ENCODE measurements around the gene CKS1B. TPM values are rescaled to one million over a fixed set of nuclear protein-coding genes. Genes with fewer than 3 reads are reported as not detected.
"Not testable (repeated sequence)": the region's sequence is repeated elsewhere in the genome, so short reads cannot be mapped to it uniquely, and the experiment has no call there.

CKS1B gene
- total and polyA plus RNA-seq, 2 donors (not counting 1 experiment from before 2014, with no cell fraction given) = 40.3 to 55.4 TPM

DNA sequence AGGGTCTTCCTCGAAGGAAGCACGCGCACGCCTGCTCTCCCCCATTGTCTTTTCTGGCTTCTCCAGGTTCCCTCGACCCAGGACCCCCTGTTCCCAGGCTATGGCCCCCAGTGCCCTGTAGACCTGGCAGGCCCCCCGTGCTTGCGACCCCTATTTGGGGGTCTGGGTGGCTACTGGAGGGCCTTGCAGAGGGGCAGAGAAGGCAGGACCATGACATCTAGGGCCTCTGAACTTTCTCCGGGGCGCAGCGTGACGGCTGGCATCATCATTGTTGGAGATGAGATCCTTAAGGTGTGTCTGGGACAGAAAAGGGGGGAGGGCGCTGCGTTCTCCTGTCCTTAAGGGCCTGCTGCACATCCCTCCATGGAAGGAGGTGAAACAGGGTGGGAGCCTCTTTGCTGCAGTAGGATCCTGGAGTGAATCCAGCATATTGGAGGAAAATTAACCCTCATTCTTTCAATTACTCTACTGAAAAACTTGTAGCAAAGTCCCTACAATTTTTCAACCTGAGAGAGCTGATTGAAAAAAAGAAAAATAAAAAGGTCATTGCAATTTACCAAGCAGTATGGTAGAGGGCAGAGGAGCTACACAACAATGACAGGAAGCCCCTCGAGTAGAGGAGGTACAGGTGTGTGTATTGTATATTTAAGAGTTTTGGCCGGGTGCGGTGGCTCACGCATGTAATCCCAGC lies 9.4 kb downstream of the CKS1B start:
- H2AFZ ChIP-seq (ENCODE audit: low read length) = no peak overlapping the region
- no peaks in the 10 kb centered on the region for H4K20me1 ChIP-seq (ENCODE audit: control insufficient read depth, extremely low read depth, insufficient read depth, low read length)
- H3K4me1 ChIP-seq (ENCODE audit: control insufficient read depth, extremely low read depth, insufficient read depth, low read length) = peaks cover 6% of the 10 kb centered on the region
- DNase-seq (ENCODE audit: low read depth in 2 of 2) = no peak
- peaks cover 8% of the 10 kb centered on the region for H3K36me3 ChIP-seq (ENCODE audit: control insufficient read depth, insufficient read depth, low read length)
- peak overlapping the region; percentile 46 for H3K27ac ChIP-seq (ENCODE audit: insufficient read depth, low read length)
- TF ChIP-seq, protein P1, sequence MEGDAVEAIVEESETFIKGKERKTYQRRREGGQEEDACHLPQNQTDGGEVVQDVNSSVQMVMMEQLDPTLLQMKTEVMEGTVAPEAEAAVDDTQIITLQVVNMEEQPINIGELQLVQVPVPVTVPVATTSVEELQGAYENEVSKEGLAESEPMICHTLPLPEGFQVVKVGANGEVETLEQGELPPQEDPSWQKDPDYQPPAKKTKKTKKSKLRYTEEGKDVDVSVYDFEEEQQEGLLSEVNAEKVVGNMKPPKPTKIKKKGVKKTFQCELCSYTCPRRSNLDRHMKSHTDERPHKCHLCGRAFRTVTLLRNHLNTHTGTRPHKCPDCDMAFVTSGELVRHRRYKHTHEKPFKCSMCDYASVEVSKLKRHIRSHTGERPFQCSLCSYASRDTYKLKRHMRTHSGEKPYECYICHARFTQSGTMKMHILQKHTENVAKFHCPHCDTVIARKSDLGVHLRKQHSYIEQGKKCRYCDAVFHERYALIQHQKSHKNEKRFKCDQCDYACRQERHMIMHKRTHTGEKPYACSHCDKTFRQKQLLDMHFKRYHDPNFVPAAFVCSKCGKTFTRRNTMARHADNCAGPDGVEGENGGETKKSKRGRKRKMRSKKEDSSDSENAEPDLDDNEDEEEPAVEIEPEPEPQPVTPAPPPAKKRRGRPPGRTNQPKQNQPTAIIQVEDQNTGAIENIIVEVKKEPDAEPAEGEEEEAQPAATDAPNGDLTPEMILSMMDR (conservative IDR thresholded peaks at IDR 0.05 in 1 of 2, IDR thresholded peaks at IDR 0.05 in 1 of 2; ENCODE audit: low read depth in 1 of 2, low read length in 2 of 2) = no peak
- no peak for TF ChIP-seq EZH2 (IDR thresholded peaks at IDR 0.05; ENCODE audit: low read length, missing control alignments)
- H3K9ac ChIP-seq (ENCODE audit: insufficient read depth, low read length) = peak overlapping the region; percentile 66
- H3K9me3 ChIP-seq (ENCODE audit: control insufficient read depth, insufficient read depth, low read depth, low read length) = no peaks in the 10 kb centered on the region
- peak overlapping the region; percentile 95 for H3K4me2 ChIP-seq (ENCODE audit: extremely low read depth, insufficient read depth, low read length)
- peak overlapping the region; percentile 77 to 100 (median 94) for H3K4me3 ChIP-seq (replicated peaks in 1 of 4; ENCODE audit: control extremely low read depth in 1 of 4, insufficient read depth in 1 of 4, low read depth in 3 of 4, low read length in 4 of 4)
- no peaks in the 10 kb centered on the region for H3K27me3 ChIP-seq (ENCODE audit: control insufficient read depth, insufficient read depth, low read length)
- H3K79me2 ChIP-seq (ENCODE audit: control insufficient read depth, insufficient read depth, low read length) = peaks cover 16% of the 10 kb centered on the region

DNA sequence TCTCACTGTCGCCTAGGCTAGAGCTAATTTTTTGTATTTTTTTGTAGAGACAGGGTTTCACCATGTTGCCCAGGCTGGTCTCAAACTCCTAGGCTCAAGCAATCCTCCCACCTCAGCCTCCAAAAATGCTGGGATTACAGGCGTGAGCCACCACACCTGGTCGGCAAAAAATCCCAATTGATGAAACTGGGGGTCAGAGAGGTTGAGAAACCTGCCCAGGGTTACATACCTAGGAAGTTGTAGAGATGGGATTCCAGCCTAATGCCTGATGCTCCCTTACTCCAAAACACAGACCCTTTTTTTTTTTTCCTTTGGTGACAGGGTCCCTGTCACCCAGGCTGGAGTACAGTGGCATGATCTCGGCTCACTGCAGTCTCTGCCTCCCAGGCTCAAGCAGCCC lies 12.3 kb downstream of the CKS1B start:
- H3K4me2 ChIP-seq (ENCODE audit: extremely low read depth, insufficient read depth, low read length); H3K4me1 ChIP-seq (ENCODE audit: control insufficient read depth, extremely low read depth, insufficient read depth, low read length); H3K27me3 ChIP-seq (ENCODE audit: control insufficient read depth, insufficient read depth, low read length); H2AFZ ChIP-seq (ENCODE audit: low read length); H3K36me3 ChIP-seq (ENCODE audit: control insufficient read depth, insufficient read depth, low read length); H3K9me3 ChIP-seq (ENCODE audit: control insufficient read depth, insufficient read depth, low read depth, low read length); H3K9ac ChIP-seq (ENCODE audit: insufficient read depth, low read length); H3K4me3 ChIP-seq (replicated peaks in 1 of 4; ENCODE audit: control extremely low read depth in 1 of 4, insufficient read depth in 1 of 4, low read depth in 3 of 4, low read length in 4 of 4); H4K20me1 ChIP-seq (ENCODE audit: control insufficient read depth, extremely low read depth, insufficient read depth, low read length); DNase-seq (ENCODE audit: low read depth in 2 of 2); H3K27ac ChIP-seq (ENCODE audit: insufficient read depth, low read length): not testable (repeated sequence)
- H3K79me2 ChIP-seq (ENCODE audit: control insufficient read depth, insufficient read depth, low read length) = peaks cover 13% of the 10 kb centered on the region

DNA sequence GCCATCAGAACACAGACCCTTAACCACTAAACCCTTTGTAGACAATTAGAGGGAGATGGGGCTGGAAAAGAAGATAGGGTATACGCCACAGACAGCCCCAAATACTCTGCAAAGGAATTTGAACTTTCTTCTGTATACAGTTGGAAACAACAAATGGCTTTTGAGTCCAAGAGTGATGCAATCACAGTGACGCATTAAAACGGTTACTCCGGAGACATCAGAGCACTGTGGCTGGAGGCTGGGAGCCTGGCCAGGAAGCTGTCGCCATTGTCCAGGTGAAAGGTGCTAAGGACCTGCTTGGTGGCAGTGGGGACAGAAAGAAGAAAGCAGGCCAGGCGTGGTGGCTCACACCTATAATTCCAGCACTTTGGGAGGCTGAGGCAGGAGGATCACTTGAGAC lies 12.8 kb downstream of the CKS1B start:
- H3K4me2 ChIP-seq (ENCODE audit: extremely low read depth, insufficient read depth, low read length) = no peak overlapping the region
- no peak overlapping the region for H3K9ac ChIP-seq (ENCODE audit: insufficient read depth, low read length)
- TF ChIP-seq, protein P1 (conservative IDR thresholded peaks at IDR 0.05 in 1 of 2, IDR thresholded peaks at IDR 0.05 in 1 of 2; ENCODE audit: low read depth in 1 of 2, low read length in 2 of 2) = no peak
- no peak for TF ChIP-seq EZH2 (IDR thresholded peaks at IDR 0.05; ENCODE audit: low read length, missing control alignments)
- peak in 1 of 2 donors; percentile 55 for DNase-seq (ENCODE audit: low read depth in 2 of 2)
- H3K36me3 ChIP-seq (ENCODE audit: control insufficient read depth, insufficient read depth, low read length) = peaks cover 8% of the 10 kb centered on the region
- no peak overlapping the region for H3K4me3 ChIP-seq (replicated peaks in 1 of 4; ENCODE audit: control extremely low read depth in 1 of 4, insufficient read depth in 1 of 4, low read depth in 3 of 4, low read length in 4 of 4)
- no peak overlapping the region for H2AFZ ChIP-seq (ENCODE audit: low read length)
- H3K27me3 ChIP-seq (ENCODE audit: control insufficient read depth, insufficient read depth, low read length) = no peaks in the 10 kb centered on the region
- peaks cover 5% of the 10 kb centered on the region for H3K4me1 ChIP-seq (ENCODE audit: control insufficient read depth, extremely low read depth, insufficient read depth, low read length)
- peaks cover 13% of the 10 kb centered on the region for H3K79me2 ChIP-seq (ENCODE audit: control insufficient read depth, insufficient read depth, low read length)
- no peaks in the 10 kb centered on the region for H4K20me1 ChIP-seq (ENCODE audit: control insufficient read depth, extremely low read depth, insufficient read depth, low read length)
- H3K27ac ChIP-seq (ENCODE audit: insufficient read depth, low read length) = no peak overlapping the region
- H3K9me3 ChIP-seq (ENCODE audit: control insufficient read depth, insufficient read depth, low read depth, low read length) = no peaks in the 10 kb centered on the region

All from fibroblast of lung (primary cell).